Activated CD8-positive, alpha-beta memory T cell treated with anti-CD3 and anti-CD28 coated beads, Interleukin-2, amount 10 ng/mL, durations not matched to agents 7 days and 5 days (primary cell): ENCODE measurements around the gene ARL4A. TPM values are rescaled to one million over a fixed set of nuclear protein-coding genes. Genes with fewer than 3 reads are reported as not detected.
"Not testable (repeated sequence)": the region's sequence is repeated elsewhere in the genome, so short reads cannot be mapped to it uniquely, and the experiment has no call there.

Experiments
- ATAC-seq: fragments of 150-1000 bp; cut with Tn5 transposase; one replicate; pipeline ENCODE4 v1.10.0; 2021; ENCODE audit warnings: moderate library complexity
- CTCF ChIA-PET: fragments of 350-600 bp; sonication (Branson Sonifier 250); formaldehyde crosslinking; loops from one replicate; lab custom pipeline; 2021; ENCODE audit warnings: antibody characterized with exemption; lab: Charles Lee
- DNase-seq: peaks from one replicate; pipeline ENCODE4 v3.0.0-alpha.2; 2020
- H3K27ac Mint-ChIP-seq: one replicate; pipeline ENCODE4 v1.8.0; 2021; ENCODE audit warnings: mild to moderate bottlenecking, mixed read lengths
- H3K27me3 Mint-ChIP-seq: one replicate; pipeline ENCODE4 v1.8.0; 2021; ENCODE audit warnings: mixed read lengths
- H3K36me3 Mint-ChIP-seq: one replicate; pipeline ENCODE4 v1.8.0; 2021; ENCODE audit warnings: mild to moderate bottlenecking, mixed read lengths
- H3K4me1 Mint-ChIP-seq: one replicate; pipeline ENCODE4 v1.8.0; 2021; ENCODE audit warnings: mixed read lengths
- H3K4me3 Mint-ChIP-seq: one replicate; pipeline ENCODE4 v1.8.0; 2021; ENCODE audit warnings: mild to moderate bottlenecking, moderate library complexity, mixed read lengths
- H3K9me3 Mint-ChIP-seq: one replicate; pipeline ENCODE4 v1.8.0; 2022; ENCODE audit warnings: low read depth, mixed read lengths
- total RNA-seq, 2 experiments: library from RNA; stranded (reverse); gene quantifications; one replicate each; pipeline ENCODE4 v1.2.3, GENCODE V29; 2021

ARL4A gene
- total RNA-seq, result 10 to 100 TPM; 14.5 to 16.0 TPM

- Mint-ChIP-seq H3K9me3 (no peaks in the 10 kb centered on the region), H3K27ac (peak within 1 kb of the TSS; percentile 94), H3K4me3 (peak within 1 kb of the TSS; percentile 96), H3K36me3 (peaks cover 7% of the 10 kb centered on the region), H3K4me1 (peaks cover 45% of the 10 kb centered on the region), H3K27me3 (no peaks in the 10 kb centered on the region)
- peak; percentile 95 for DNase-seq
- peak; percentile 76 for ATAC-seq
- CTCF ChIA-PET, result interaction anchor here (0.6 to 3.1 kb wide), 32 partner anchors 9 to 575 kb away, joined by 3 to 24 read pairs (median 4); no protein-coding TSS in a partner anchor
Observed at GRCh38 chr7:12686891-12687717, at the start of gene ARL4A. ARL4A (plus strand) TSS chr7:12687633; CDS start chr7:12688255, 622 bp downstream.

- CTCF ChIA-PET, result interaction anchor here (1.0 to 1.8 kb wide), 6 partner anchors 9 to 113 kb away, joined by 3 to 8 read pairs (median 4); no protein-coding TSS in a partner anchor
- H3K27ac Mint-ChIP-seq, result peak overlapping the region; percentile 40
- ATAC-seq (no peak), DNase-seq (no peak)
- no peaks in the 10 kb centered on the region for H3K36me3 Mint-ChIP-seq
- no peaks in the 10 kb centered on the region for H3K9me3 Mint-ChIP-seq
- H3K4me1 Mint-ChIP-seq, result peaks cover 15% of the 10 kb centered on the region
- H3K27me3 Mint-ChIP-seq, result peaks cover 5% of the 10 kb centered on the region
- H3K4me3 Mint-ChIP-seq, result peak overlapping the region; percentile 44
Observed at GRCh38 chr7:12637819-12638592, 49.4 kb upstream of the ARL4A start.

GRCh38 chr7:12638851-12639456, 48.5 kb upstream of the ARL4A start:
- Mint-ChIP-seq H3K4me3 (no peak overlapping the region), H3K4me1 (peaks cover 12% of the 10 kb centered on the region), H3K36me3 (no peaks in the 10 kb centered on the region), H3K9me3 (no peaks in the 10 kb centered on the region), H3K27ac (no peak overlapping the region), H3K27me3 (peaks cover 2% of the 10 kb centered on the region)
- ATAC-seq (peak; percentile 58), DNase-seq (no peak)
- CTCF ChIA-PET, result interaction anchor here (1.0 to 1.8 kb wide), 7 partner anchors 10 to 624 kb away, joined by 3 to 8 read pairs (median 4); no protein-coding TSS in a partner anchor

- H3K27me3 Mint-ChIP-seq, result peaks cover 2% of the 10 kb centered on the region
- H3K27ac Mint-ChIP-seq, result no peak overlapping the region
- no peak for DNase-seq
- peaks cover 9% of the 10 kb centered on the region for H3K4me1 Mint-ChIP-seq
- H3K36me3 Mint-ChIP-seq, result no peaks in the 10 kb centered on the region
- no peak overlapping the region for H3K4me3 Mint-ChIP-seq
- no peak for ATAC-seq
- CTCF ChIA-PET, result interaction anchor here (1.0 to 1.3 kb wide), 2 partner anchors 46 to 622 kb away, joined by 3 to 4 read pairs; no protein-coding TSS in a partner anchor
- no peaks in the 10 kb centered on the region for H3K9me3 Mint-ChIP-seq
Observed at GRCh38 chr7:12640299-12641096, 46.9 kb upstream of the ARL4A start.

- no peaks in the 10 kb centered on the region for H3K9me3 Mint-ChIP-seq
- no peak for DNase-seq
- H3K27me3 Mint-ChIP-seq, result peaks cover 2% of the 10 kb centered on the region
- CTCF ChIA-PET, result interaction anchor here (1.0 to 1.3 kb wide), 2 partner anchors 45 to 621 kb away, joined by 3 to 4 read pairs; no protein-coding TSS in a partner anchor
- no peak for ATAC-seq
- no peak overlapping the region for H3K4me3 Mint-ChIP-seq
- H3K27ac Mint-ChIP-seq, result no peak overlapping the region
- H3K36me3 Mint-ChIP-seq, result no peaks in the 10 kb centered on the region
- H3K4me1 Mint-ChIP-seq, result peaks cover 7% of the 10 kb centered on the region
Observed at GRCh38 chr7:12641196-12641595, 46.2 kb upstream of the ARL4A start.

- no peak for DNase-seq
- Mint-ChIP-seq H3K27ac (no peak overlapping the region), H3K36me3 (no peaks in the 10 kb centered on the region), H3K4me1 (peaks cover 4% of the 10 kb centered on the region), H3K4me3 (no peak overlapping the region), H3K9me3 (no peaks in the 10 kb centered on the region), H3K27me3 (peaks cover 2% of the 10 kb centered on the region)
- CTCF ChIA-PET, result no interaction called here
- ATAC-seq, result no peak
Observed at GRCh38 chr7:12642508-12642907, 44.9 kb upstream of the ARL4A start.

GRCh38 chr7:12643001-12643643, 44.3 kb upstream of the ARL4A start:
- no peak overlapping the region for H3K27ac Mint-ChIP-seq
- H3K4me3 Mint-ChIP-seq, result no peak overlapping the region
- peaks cover 2% of the 10 kb centered on the region for H3K27me3 Mint-ChIP-seq
- H3K9me3 Mint-ChIP-seq, result no peaks in the 10 kb centered on the region
- no peaks in the 10 kb centered on the region for H3K36me3 Mint-ChIP-seq
- no peak for DNase-seq
- CTCF ChIA-PET, result no interaction called here
- H3K4me1 Mint-ChIP-seq, result peaks cover 2% of the 10 kb centered on the region
- ATAC-seq, result no peak

GRCh38 chr7:12643644-12644043, 43.8 kb upstream of the ARL4A start:
- no peak for DNase-seq
- H3K4me3 Mint-ChIP-seq, result no peak overlapping the region
- ATAC-seq, result no peak
- no peak overlapping the region for H3K27ac Mint-ChIP-seq
- H3K4me1 Mint-ChIP-seq, result no peaks in the 10 kb centered on the region
- H3K9me3 Mint-ChIP-seq, result no peaks in the 10 kb centered on the region
- CTCF ChIA-PET, result no interaction called here
- H3K27me3 Mint-ChIP-seq, result peaks cover 2% of the 10 kb centered on the region
- no peaks in the 10 kb centered on the region for H3K36me3 Mint-ChIP-seq

GRCh38 chr7:12645212-12645611, 42.2 kb upstream of the ARL4A start:
- DNase-seq, H3K4me3 Mint-ChIP-seq, H3K9me3 Mint-ChIP-seq, H3K27me3 Mint-ChIP-seq, H3K4me1 Mint-ChIP-seq, ATAC-seq, H3K36me3 Mint-ChIP-seq, CTCF ChIA-PET, H3K27ac Mint-ChIP-seq: not testable (repeated sequence)

- CTCF ChIA-PET, result no interaction called here
- Mint-ChIP-seq H3K9me3 (no peaks in the 10 kb centered on the region), H3K27me3 (no peaks in the 10 kb centered on the region), H3K36me3 (no peaks in the 10 kb centered on the region), H3K4me3 (no peak overlapping the region), H3K27ac (no peak overlapping the region), H3K4me1 (no peaks in the 10 kb centered on the region)
- no peak for ATAC-seq
- DNase-seq, result no peak
Observed at GRCh38 chr7:12646139-12646538, 41.3 kb upstream of the ARL4A start.

- CTCF ChIA-PET, result interaction anchor here (0.6 to 1.4 kb wide), 2 partner anchors 10 to 12 kb away, joined by 3 to 4 read pairs; no protein-coding TSS in a partner anchor
Observed at GRCh38 chr7:12647364-12648219, 39.8 kb upstream of the ARL4A start.

More at GRCh38 chr7:12647364-12648219, 39.8 kb upstream of the ARL4A start:
- Mint-ChIP-seq H3K27me3 (no peaks in the 10 kb centered on the region), H3K36me3 (no peaks in the 10 kb centered on the region), H3K4me3 (no peak overlapping the region), H3K4me1 (no peaks in the 10 kb centered on the region), H3K27ac (no peak overlapping the region), H3K9me3 (no peaks in the 10 kb centered on the region)
- ATAC-seq (no peak), DNase-seq (no peak)
